Lower lobe of right lung (tissue), 2 donors: ENCODE measurements around the gene PDE4D. TPM values are rescaled to one million over a fixed set of nuclear protein-coding genes. Genes with fewer than 3 reads are reported as not detected.

ENCODE experiments used
- ATAC-seq, 2 donors: fragments of 200-7000 bp; cut with Tn5 transposase; one replicate each; pipeline ENCODE4 v1.9.1; 2020 to 2022; ENCODE audit warnings: mild to moderate bottlenecking in 2 of 2, moderate library complexity in 2 of 2
- DNase-seq: peaks from one replicate; pipeline ENCODE4 v3.0.0-alpha.2; 2020
- H3K27ac ChIP-seq: fragments of 200-600 bp; one replicate; pipeline ENCODE4 v1.8.0; 2022
- H3K27me3 ChIP-seq: fragments of 200-600 bp; one replicate; pipeline ENCODE4 v1.8.0; 2022; ENCODE audit warnings: low read depth
- H3K36me3 ChIP-seq: fragments of 200-600 bp; one replicate; pipeline ENCODE4 v1.8.0; 2022; ENCODE audit warnings: mild to moderate bottlenecking
- H3K4me1 ChIP-seq: fragments of 200-600 bp; one replicate; pipeline ENCODE4 v1.8.0; 2022
- H3K4me3 ChIP-seq: fragments of 200-600 bp; one replicate; pipeline ENCODE4 v1.8.0; 2022; ENCODE audit warnings: mild to moderate bottlenecking
- H3K9me3 ChIP-seq: fragments of 200-600 bp; one replicate; pipeline ENCODE4 v1.8.0; 2022
- CTCF ChIP-seq: fragments of 200-600 bp; IDR thresholded peaks from one replicate; pipeline ENCODE4 v1.8.0; 2022; ENCODE audit warnings: antibody characterized with exemption, mild to moderate bottlenecking
- intact Hi-C: fragments of 100-400 bp; cut with DNase I; formaldehyde crosslinking; loops from one replicate; pipeline ENCODE4 v1.11.0; 2022
- total RNA-seq: library from RNA; stranded (reverse); fragmentation: NEBNext Ultra II Directional; extraction: Animal tissue kit (Norgen Biotek cat#: 25700); gene quantifications from one replicate; pipeline ENCODE4 v1.2.1, GENCODE V29; 2021
- donor health status: DM: no; HTN: yes; CAD: no; lungs with severe emphysema.

PDE4D gene
- total RNA-seq, 1 donor from 2014 or later, result 71.3 TPM

DNA sequence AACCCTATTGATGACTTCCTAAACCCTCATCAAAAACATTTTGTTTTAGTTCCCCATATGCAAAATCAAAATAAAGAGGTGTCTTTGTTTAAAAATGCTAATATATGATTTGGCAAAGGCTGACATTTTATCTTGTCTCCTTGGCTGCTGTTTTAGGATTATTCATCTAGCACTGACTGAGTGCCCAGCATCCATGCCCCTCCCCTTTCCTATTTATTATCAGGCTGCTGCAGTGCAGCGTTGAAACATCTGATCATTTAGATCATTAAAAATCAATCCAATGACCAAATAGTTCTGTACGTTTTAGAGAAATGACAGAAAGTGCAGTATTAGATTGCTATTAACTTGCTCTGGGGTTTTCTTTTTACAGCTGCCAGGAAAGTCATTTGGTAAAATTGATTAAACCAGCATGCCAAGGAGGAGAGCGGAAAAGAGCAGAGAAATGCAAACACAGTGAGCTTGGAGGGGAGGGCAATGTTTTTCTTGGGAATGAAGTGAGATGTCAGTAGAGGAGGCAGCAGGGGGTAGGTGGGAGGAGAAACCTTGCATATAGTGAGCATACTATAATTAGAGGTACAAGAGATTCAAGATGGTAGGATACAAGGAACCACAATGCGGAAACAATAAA is 286.3 kb downstream of the PDE4D start:
- Histone ChIP-seq H3K27me3 (no peaks in the 10 kb centered on the region), H3K9me3 (no peaks in the 10 kb centered on the region), H3K27ac (no peak overlapping the region), H3K36me3 (no peaks in the 10 kb centered on the region), H3K4me1 (no peaks in the 10 kb centered on the region), H3K4me3 (no peak overlapping the region)
- ATAC-seq (no peak), DNase-seq (no peak)
- TF ChIP-seq CTCF, result no peak
- intact Hi-C loops, result no loop called here

GRCh38 chr5:59605915-59606314 is 287.6 kb downstream of the PDE4D start:
- intact Hi-C loops, result no loop called here
- DNase-seq, result no peak
- H3K9me3 ChIP-seq, result no peaks in the 10 kb centered on the region
- TF ChIP-seq CTCF, result no peak
- H3K4me1 ChIP-seq, result no peaks in the 10 kb centered on the region
- H3K4me3 ChIP-seq, result no peak overlapping the region
- H3K36me3 ChIP-seq, result no peaks in the 10 kb centered on the region
- H3K27ac ChIP-seq, result no peak overlapping the region
- ATAC-seq, result no peak
- H3K27me3 ChIP-seq, result no peaks in the 10 kb centered on the region

- no peak for TF ChIP-seq CTCF
- Histone ChIP-seq H3K4me1 (peaks cover under 1% of the 10 kb centered on the region), H3K36me3 (no peaks in the 10 kb centered on the region), H3K9me3 (no peaks in the 10 kb centered on the region), H3K27me3 (no peaks in the 10 kb centered on the region), H3K27ac (no peak overlapping the region), H3K4me3 (no peak overlapping the region)
- no peak for ATAC-seq
- intact Hi-C loops, result no loop called here
- no peak for DNase-seq
These were observed 289.4 kb downstream of the PDE4D start for GRCh38 chr5:59604111-59604510.

DNA sequence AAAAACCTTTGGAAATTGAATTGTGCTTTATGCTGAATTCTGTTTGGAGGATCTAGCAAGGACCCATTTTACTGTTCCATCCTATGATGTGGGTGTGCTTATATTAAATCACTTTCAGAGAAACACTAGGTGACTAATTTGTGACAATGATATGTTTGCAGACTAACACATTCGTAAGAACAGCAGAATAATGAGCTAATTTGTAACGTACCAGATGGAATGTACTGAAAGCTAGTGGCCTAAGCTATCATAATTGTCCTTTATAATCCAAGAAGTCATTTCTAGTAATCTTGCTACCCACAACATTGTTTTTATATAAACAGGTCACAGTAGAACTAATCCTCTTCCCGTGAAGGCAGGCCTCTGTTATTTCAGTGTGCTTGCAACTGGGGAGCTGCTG is 292.5 kb downstream of the PDE4D start:
- no peaks in the 10 kb centered on the region for H3K9me3 ChIP-seq
- H3K27ac ChIP-seq, result no peak overlapping the region
- DNase-seq, result no peak
- peaks cover 11% of the 10 kb centered on the region for H3K4me1 ChIP-seq
- no peak for ATAC-seq
- no peaks in the 10 kb centered on the region for H3K27me3 ChIP-seq
- H3K4me3 ChIP-seq, result no peak overlapping the region
- no peaks in the 10 kb centered on the region for H3K36me3 ChIP-seq
- intact Hi-C loops, result no loop called here
- TF ChIP-seq CTCF, result no peak

- ATAC-seq (no peak), DNase-seq (no peak)
- H3K4me1 ChIP-seq, result peaks cover 11% of the 10 kb centered on the region
- intact Hi-C loops, result no loop called here
- TF ChIP-seq CTCF, result no peak
- no peaks in the 10 kb centered on the region for H3K9me3 ChIP-seq
- no peak overlapping the region for H3K4me3 ChIP-seq
- no peak overlapping the region for H3K27ac ChIP-seq
- H3K36me3 ChIP-seq, result no peaks in the 10 kb centered on the region
- no peaks in the 10 kb centered on the region for H3K27me3 ChIP-seq
These were observed 293.4 kb downstream of the PDE4D start for GRCh38 chr5:59600153-59600552.
